Kasumi-1 (cell line): ENCODE data around the gene TRMT112.

Experiments
- DNase-seq, 2 experiments: peaks; one replicate each; lab custom pipeline; 2025; lab: John Stamatoyannopoulos, UW

TRMT112 gene

GRCh38 chr11:64317325-64317960 is at the start of gene TRMT112:
TSS of gene TRMT112 (minus strand) at chr11:64317559. CDS start at chr11:64317526, 33 bp downstream.
- DNase-seq: peak; percentile 96 to 97

GRCh38 chr11:64366751-64367150 is 49.4 kb upstream of the TRMT112 start:
- DNase-seq: no peak

- no peak for DNase-seq
These were observed 47.6 kb upstream of the TRMT112 start for GRCh38 chr11:64364911-64365310.

GRCh38 chr11:64364435-64364834 is 47.1 kb upstream of the TRMT112 start:
- DNase-seq: no peak

- no peak for DNase-seq
These were observed 45.0 kb upstream of the TRMT112 start for GRCh38 chr11:64362339-64362738.

- no peak for DNase-seq
These were observed 44.3 kb upstream of the TRMT112 start for GRCh38 chr11:64361659-64362058.

- DNase-seq: peak; percentile 78 to 83
These were observed 43.1 kb upstream of the TRMT112 start for GRCh38 chr11:64360448-64360921.

- DNase-seq: peak; percentile 41 to 73
These were observed 42.5 kb upstream of the TRMT112 start for GRCh38 chr11:64359712-64360445.

GRCh38 chr11:64358907-64359711 is 41.8 kb upstream of the TRMT112 start, which contains the start of gene RPS6KA4:
TSS of gene RPS6KA4 (plus strand) at chr11:64359162. CDS start at chr11:64359236, 74 bp downstream.
- peak in 1 of 2 experiments; percentile 13 for DNase-seq

GRCh38 chr11:64358536-64358906 is 41.2 kb upstream of the TRMT112 start:
- no peak for DNase-seq

GRCh38 chr11:64357904-64358535 is 40.7 kb upstream of the TRMT112 start:
- no peak for DNase-seq

GRCh38 chr11:64357446-64357845 is 40.1 kb upstream of the TRMT112 start:
- no peak for DNase-seq

- peak; percentile 49 to 54 for DNase-seq
These were observed 39.4 kb upstream of the TRMT112 start for GRCh38 chr11:64356498-64357411.

- DNase-seq: peak; percentile 89 to 91
These were observed 38.0 kb upstream of the TRMT112 start for GRCh38 chr11:64355078-64355940.

GRCh38 chr11:64353715-64354506 is 36.6 kb upstream of the TRMT112 start:
- DNase-seq: no peak

GRCh38 chr11:64352995-64353714 is 35.8 kb upstream of the TRMT112 start:
- DNase-seq: no peak

- DNase-seq: no peak
These were observed 35.0 kb upstream of the TRMT112 start for GRCh38 chr11:64352099-64352994.
